Astrocyte of the hippocampus (primary cell): ENCODE data around the gene STARD10.
A peak's percentile ranks its signal among the peaks of the same experiment; 100 is the strongest.

Experiments
- DNase-seq: peaks from one replicate; pipeline ENCODE4 v3.0.0; 2011; ENCODE audit warnings: low read depth, low spot score

STARD10 gene

GRCh38 chr11:72780296-72781062 is 13.4 kb downstream of the STARD10 start:
- no peak for DNase-seq

GRCh38 chr11:72779495-72780128 is 14.2 kb downstream of the STARD10 start:
- no peak for DNase-seq

GRCh38 chr11:72778535-72779494 is 15.0 kb downstream of the STARD10 start:
- no peak for DNase-seq

- no peak for DNase-seq
These were observed 16.0 kb downstream of the STARD10 start for GRCh38 chr11:72777755-72778278.

GRCh38 chr11:72776844-72777754 is 16.7 kb downstream of the STARD10 start:
- DNase-seq: no peak

- no peak for DNase-seq
These were observed 17.6 kb downstream of the STARD10 start for GRCh38 chr11:72776117-72776843.

GRCh38 chr11:72775288-72776110 is 18.3 kb downstream of the STARD10 start:
- DNase-seq: no peak

GRCh38 chr11:72774499-72774898 is 19.3 kb downstream of the STARD10 start:
- no peak for DNase-seq

GRCh38 chr11:72773696-72774095 is 20.2 kb downstream of the STARD10 start:
- no peak for DNase-seq

- DNase-seq: peak; percentile 90
These were observed 20.6 kb downstream of the STARD10 start for GRCh38 chr11:72773291-72773690.

- no peak for DNase-seq
These were observed 21.8 kb downstream of the STARD10 start for GRCh38 chr11:72772059-72772458.

- peak; percentile 78 for DNase-seq
These were observed 22.3 kb downstream of the STARD10 start for GRCh38 chr11:72771507-72771906.

GRCh38 chr11:72770799-72771198 is 23.0 kb downstream of the STARD10 start:
- no peak for DNase-seq

- no peak for DNase-seq
These were observed 24.2 kb downstream of the STARD10 start for GRCh38 chr11:72769680-72770079.

GRCh38 chr11:72768581-72768980 is 25.3 kb downstream of the STARD10 start:
- no peak for DNase-seq

- no peak for DNase-seq
These were observed 26.4 kb downstream of the STARD10 start for GRCh38 chr11:72767203-72768062.

- no peak for DNase-seq
These were observed 27.5 kb downstream of the STARD10 start for GRCh38 chr11:72766152-72766902.

GRCh38 chr11:72764503-72764902 is 29.3 kb downstream of the STARD10 start:
- no peak for DNase-seq
